Smooth muscle cell (in vitro differentiated cells): ENCODE measurements around the gene PPP6R3. TPM values are rescaled to one million over a fixed set of nuclear protein-coding genes. Genes with fewer than 3 reads are reported as not detected.

ENCODE experiments used
- DNase-seq: peaks from one replicate; lab custom pipeline; 2025; ENCODE audit not compliant: unreplicated experiment; lab: John Stamatoyannopoulos, UW
- H2AFZ ChIP-seq: fragments of 200-600 bp; sonication (generic); 2 replicates; pipeline ENCODE4 v1.6.0; 2016; ENCODE audit warnings: antibody characterized with exemption, low read depth, mild to moderate bottlenecking
- H3F3A ChIP-seq: fragments of 200-600 bp; sonication (generic); 2 replicates; pipeline ENCODE4 v1.6.0; 2017; ENCODE audit warnings: antibody characterized with exemption, low read depth
- H3K27ac ChIP-seq: fragments of 200-600 bp; sonication (generic); 2 replicates; pipeline ENCODE4 v1.5.1; 2016; ENCODE audit warnings: low read depth, mild to moderate bottlenecking
- H3K27me3 ChIP-seq: fragments of 200-600 bp; sonication (generic); 2 replicates; pipeline ENCODE4 v1.6.1; 2016; ENCODE audit warnings: low read depth, mild to moderate bottlenecking
- H3K36me3 ChIP-seq: fragments of 200-600 bp; sonication (generic); 2 replicates; pipeline ENCODE4 v1.5.1; 2016; ENCODE audit warnings: low read depth
- H3K4me1 ChIP-seq: fragments of 200-600 bp; sonication (generic); 2 replicates; pipeline ENCODE4 v1.5.1; 2016; ENCODE audit warnings: low read depth
- H3K4me2 ChIP-seq: fragments of 200-600 bp; sonication (generic); 2 replicates; pipeline ENCODE4 v1.6.0; 2016; ENCODE audit warnings: mild to moderate bottlenecking
- H3K4me3 ChIP-seq: fragments of 200-600 bp; sonication (generic); 2 replicates; pipeline ENCODE4 v1.5.1; 2016; ENCODE audit warnings: mild to moderate bottlenecking
- H3K79me2 ChIP-seq: fragments of 200-600 bp; sonication (generic); 2 replicates; pipeline ENCODE4 v1.6.0; 2016; ENCODE audit warnings: low read depth, mild to moderate bottlenecking
- H3K9ac ChIP-seq: fragments of 200-600 bp; sonication (generic); 2 replicates; pipeline ENCODE4 v1.6.0; 2016; ENCODE audit warnings: low read depth
- H3K9me3 ChIP-seq: fragments of 200-600 bp; sonication (generic); replicated peaks from 2 replicates; pipeline ENCODE4 v1.5.1; 2016; ENCODE audit warnings: low read depth
- H4K20me1 ChIP-seq: fragments of 200-600 bp; sonication (generic); 2 replicates; pipeline ENCODE4 v1.6.0; 2016; ENCODE audit warnings: low read depth
- WGBS: methylation state at CpG from one replicate; pipeline ENCODE4 v1.1.7; 2016; ENCODE audit warnings: low lambda C conversion rate; 5-methylcytosine and 5-hydroxymethylcytosine counted together
- polyA plus RNA-seq: library from polyadenylated mRNA; unstranded; fragments of >200 nt; fragmentation: Nextera tagmentation; extraction: Ambion mirVana; gene quantifications from 2 replicates; pipeline ENCODE4 v1.2.1, GENCODE V29; 2016
- total RNA-seq: library from RNA; depleted of rRNA; stranded (reverse); fragments of >200 nt; gene quantifications from 2 replicates; pipeline ENCODE4 v1.2.3, GENCODE V29; 2014
- TF ChIP-seq, protein P1 (sequence below): fragments of 200-600 bp; sonication (generic); IDR thresholded peaks from 2 replicates; pipeline ENCODE4 v1.5.1; 2017; ENCODE audit warnings: borderline replicate concordance, mild to moderate bottlenecking, antibody characterized with exemption; ENCODE audit not compliant: insufficient read depth, poor library complexity, severe bottlenecking

PPP6R3 gene
- total and polyA plus RNA-seq, 2 experiments from 2014 or later = 28.4 to 121 TPM

DNA sequence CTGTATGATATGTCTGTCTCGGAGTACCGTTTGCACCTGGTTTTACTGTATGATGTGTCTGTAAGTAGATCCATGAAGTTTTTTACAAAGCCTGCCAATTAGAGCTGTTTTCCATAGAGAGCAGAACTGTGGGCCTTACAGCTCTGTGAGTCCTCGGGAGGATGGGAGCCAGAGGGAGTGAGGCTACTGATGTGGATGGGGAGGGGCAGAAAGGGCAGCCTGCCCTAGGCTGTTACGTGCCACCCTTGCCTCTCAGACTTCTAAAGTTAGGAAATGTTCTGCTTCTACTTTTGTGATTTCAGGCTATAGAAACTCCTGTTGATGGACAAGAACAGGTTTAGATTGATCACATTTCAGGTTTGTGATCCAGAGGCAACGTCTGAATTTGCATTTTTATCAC lies 105.2 kb downstream of the PPP6R3 start:
- H4K20me1 ChIP-seq = peaks cover 91% of the 10 kb centered on the region
- H3K36me3 ChIP-seq = peaks cover 32% of the 10 kb centered on the region
- H3K4me2 ChIP-seq = no peak overlapping the region
- H2AFZ ChIP-seq = no peak overlapping the region
- 85% methylated on average over 5 of the region's 5 CpGs for WGBS
- H3K9me3 ChIP-seq = no peaks in the 10 kb centered on the region
- H3K4me3 ChIP-seq = no peak overlapping the region
- TF ChIP-seq, protein P1, sequence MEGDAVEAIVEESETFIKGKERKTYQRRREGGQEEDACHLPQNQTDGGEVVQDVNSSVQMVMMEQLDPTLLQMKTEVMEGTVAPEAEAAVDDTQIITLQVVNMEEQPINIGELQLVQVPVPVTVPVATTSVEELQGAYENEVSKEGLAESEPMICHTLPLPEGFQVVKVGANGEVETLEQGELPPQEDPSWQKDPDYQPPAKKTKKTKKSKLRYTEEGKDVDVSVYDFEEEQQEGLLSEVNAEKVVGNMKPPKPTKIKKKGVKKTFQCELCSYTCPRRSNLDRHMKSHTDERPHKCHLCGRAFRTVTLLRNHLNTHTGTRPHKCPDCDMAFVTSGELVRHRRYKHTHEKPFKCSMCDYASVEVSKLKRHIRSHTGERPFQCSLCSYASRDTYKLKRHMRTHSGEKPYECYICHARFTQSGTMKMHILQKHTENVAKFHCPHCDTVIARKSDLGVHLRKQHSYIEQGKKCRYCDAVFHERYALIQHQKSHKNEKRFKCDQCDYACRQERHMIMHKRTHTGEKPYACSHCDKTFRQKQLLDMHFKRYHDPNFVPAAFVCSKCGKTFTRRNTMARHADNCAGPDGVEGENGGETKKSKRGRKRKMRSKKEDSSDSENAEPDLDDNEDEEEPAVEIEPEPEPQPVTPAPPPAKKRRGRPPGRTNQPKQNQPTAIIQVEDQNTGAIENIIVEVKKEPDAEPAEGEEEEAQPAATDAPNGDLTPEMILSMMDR = no peak
- H3K9ac ChIP-seq = no peak overlapping the region
- no peak overlapping the region for H3K27ac ChIP-seq
- peaks cover 17% of the 10 kb centered on the region for H3K79me2 ChIP-seq
- no peaks in the 10 kb centered on the region for H3K4me1 ChIP-seq
- H3F3A ChIP-seq = no peaks in the 10 kb centered on the region
- no peaks in the 10 kb centered on the region for H3K27me3 ChIP-seq
- no peak for DNase-seq

DNA sequence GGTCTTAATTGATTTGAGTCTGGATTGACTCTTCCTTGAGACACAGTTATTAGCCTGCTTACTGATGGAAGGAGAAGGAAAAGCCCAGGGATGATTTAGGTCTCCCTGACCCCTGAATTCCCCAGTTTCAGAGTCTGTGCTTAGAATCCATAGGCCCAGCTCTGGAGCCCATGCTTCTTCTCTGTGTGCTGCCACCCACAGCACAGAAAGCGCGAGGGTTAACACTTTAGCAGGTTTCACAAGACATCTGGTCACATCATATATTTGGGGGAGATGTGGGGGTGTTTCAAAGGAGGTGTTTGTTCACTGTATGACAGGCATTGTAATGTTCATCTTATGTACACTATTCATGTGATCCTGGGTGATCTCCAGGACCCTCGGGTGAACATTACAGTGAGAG lies 107.0 kb downstream of the PPP6R3 start:
- no peaks in the 10 kb centered on the region for H3F3A ChIP-seq
- H3K4me1 ChIP-seq = no peaks in the 10 kb centered on the region
- WGBS = 91% methylated on average over 3 of the region's 3 CpGs
- H3K36me3 ChIP-seq = peaks cover 26% of the 10 kb centered on the region
- no peak overlapping the region for H2AFZ ChIP-seq
- TF ChIP-seq, protein P1 = no peak
- no peaks in the 10 kb centered on the region for H3K27me3 ChIP-seq
- H3K4me2 ChIP-seq = no peak overlapping the region
- H4K20me1 ChIP-seq = peaks cover 92% of the 10 kb centered on the region
- H3K9me3 ChIP-seq = no peaks in the 10 kb centered on the region
- H3K27ac ChIP-seq = no peak overlapping the region
- H3K79me2 ChIP-seq = peaks cover 24% of the 10 kb centered on the region
- H3K9ac ChIP-seq = no peak overlapping the region
- DNase-seq = no peak
- no peak overlapping the region for H3K4me3 ChIP-seq

DNA sequence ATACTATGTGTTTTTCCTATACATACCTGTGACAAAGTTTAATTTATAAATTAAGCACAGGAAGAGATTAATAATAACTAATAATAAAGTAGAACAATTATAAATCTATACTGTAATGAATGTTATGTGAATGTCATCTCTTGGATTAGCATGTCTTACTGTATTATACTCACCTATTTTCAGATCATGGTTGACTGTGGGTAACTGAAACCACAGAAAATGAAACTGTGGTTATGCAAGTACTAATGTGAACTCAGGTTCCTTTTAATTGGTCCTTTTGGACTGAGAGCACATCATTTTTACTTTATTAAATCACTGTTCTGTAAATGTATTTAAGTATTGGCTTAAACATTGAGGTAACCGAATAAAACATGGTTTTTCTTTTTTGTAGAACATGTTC lies 108.8 kb downstream of the PPP6R3 start:
- Histone ChIP-seq H2AFZ (no peak overlapping the region), H3K4me3 (no peak overlapping the region), H3F3A (no peaks in the 10 kb centered on the region), H3K36me3 (peaks cover 26% of the 10 kb centered on the region), H3K27ac (peak overlapping the region; percentile 10), H3K79me2 (peaks cover 32% of the 10 kb centered on the region), H3K4me1 (no peaks in the 10 kb centered on the region), H3K27me3 (no peaks in the 10 kb centered on the region), H4K20me1 (peaks cover 90% of the 10 kb centered on the region), H3K9ac (no peak overlapping the region), H3K4me2 (no peak overlapping the region), H3K9me3 (no peaks in the 10 kb centered on the region)
- TF ChIP-seq, protein P1 = no peak
- WGBS = 94% methylated on average over 1 of the region's 1 CpG
- no peak for DNase-seq

DNA sequence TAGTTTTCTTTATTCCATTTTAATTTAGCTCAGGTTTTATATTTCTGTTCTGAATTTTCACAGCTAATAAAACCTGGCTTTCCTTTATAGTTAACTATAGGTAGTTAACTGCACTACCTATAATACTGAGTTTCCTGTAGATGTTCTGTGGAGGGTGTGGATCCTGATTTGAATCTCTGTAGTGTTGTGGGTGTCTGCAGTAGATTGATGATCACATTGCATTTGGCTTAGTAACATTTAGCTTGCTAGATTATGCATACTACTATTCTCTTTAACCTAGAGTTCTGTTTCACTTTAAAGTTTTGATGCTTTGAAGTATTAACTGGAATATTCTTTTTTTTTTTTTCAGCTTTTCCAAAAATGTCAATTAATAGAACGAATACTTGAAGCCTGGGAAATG lies 110.1 kb downstream of the PPP6R3 start:
- Histone ChIP-seq H3K79me2 (peaks cover 32% of the 10 kb centered on the region), H3K27ac (no peak overlapping the region), H3K9ac (no peak overlapping the region), H3F3A (no peaks in the 10 kb centered on the region), H3K4me2 (no peak overlapping the region), H3K27me3 (no peaks in the 10 kb centered on the region), H2AFZ (no peak overlapping the region), H3K4me1 (no peaks in the 10 kb centered on the region), H3K9me3 (no peaks in the 10 kb centered on the region), H3K36me3 (peaks cover 24% of the 10 kb centered on the region), H4K20me1 (peaks cover 93% of the 10 kb centered on the region), H3K4me3 (no peak overlapping the region)
- WGBS = 91% methylated on average over 1 of the region's 1 CpG
- TF ChIP-seq, protein P1 = no peak
- no peak for DNase-seq
